ENCODE data around the gene LMCD1. TPM values are rescaled to one million over a fixed set of nuclear protein-coding genes. Genes with fewer than 3 reads are reported as not detected.

Gene LMCD1
- total RNA-seq, 4 donors from 2014 or later, result 1.6 to 90.8 (median 12.3) TPM

- Histone ChIP-seq H3K4me3 (no peak overlapping the region), H3K9me3 (no peaks in the 10 kb centered on the region), H3K27me3 (no peaks in the 10 kb centered on the region), H3K4me1 (no peaks in the 10 kb centered on the region), H3K36me3 (no peaks in the 10 kb centered on the region), H3K27ac (no peak overlapping the region)
- no peak for TF ChIP-seq POLR2A (IDR thresholded peaks at IDR 0.05)
- TF ChIP-seq CTCF (IDR thresholded peaks at IDR 0.05), result no peak
- DNase-seq, result no peak
Observed at GRCh38 chr3:8464668-8465067, 37.0 kb upstream of the LMCD1 start.

- Histone ChIP-seq H3K27me3 (no peaks in the 10 kb centered on the region), H3K36me3 (no peaks in the 10 kb centered on the region), H3K27ac (no peak overlapping the region), H3K4me3 (no peak overlapping the region), H3K4me1 (no peaks in the 10 kb centered on the region), H3K9me3 (no peaks in the 10 kb centered on the region)
- TF ChIP-seq POLR2A (IDR thresholded peaks at IDR 0.05) (no peak), CTCF (IDR thresholded peaks at IDR 0.05) (no peak)
- DNase-seq, result no peak
Observed at GRCh38 chr3:8466526-8466925, 35.1 kb upstream of the LMCD1 start.

- no peak for TF ChIP-seq POLR2A (IDR thresholded peaks at IDR 0.05)
- TF ChIP-seq CTCF (IDR thresholded peaks at IDR 0.05), result no peak
- Histone ChIP-seq H3K27ac (no peak overlapping the region), H3K36me3 (no peaks in the 10 kb centered on the region), H3K27me3 (no peaks in the 10 kb centered on the region), H3K4me1 (no peaks in the 10 kb centered on the region), H3K9me3 (no peaks in the 10 kb centered on the region), H3K4me3 (no peak overlapping the region)
- DNase-seq, result no peak
Observed at GRCh38 chr3:8470801-8471200, 30.8 kb upstream of the LMCD1 start.

- no peak for DNase-seq
- no peak overlapping the region for H3K27ac ChIP-seq
- no peaks in the 10 kb centered on the region for H3K36me3 ChIP-seq
- H3K4me1 ChIP-seq, result no peaks in the 10 kb centered on the region
- H3K4me3 ChIP-seq, result no peak overlapping the region
- no peaks in the 10 kb centered on the region for H3K9me3 ChIP-seq
- H3K27me3 ChIP-seq, result no peaks in the 10 kb centered on the region
- no peak for TF ChIP-seq POLR2A (IDR thresholded peaks at IDR 0.05)
- TF ChIP-seq CTCF (IDR thresholded peaks at IDR 0.05), result no peak
Observed at GRCh38 chr3:8472549-8472948, 29.1 kb upstream of the LMCD1 start.

GRCh38 chr3:8473029-8473428, 28.6 kb upstream of the LMCD1 start:
- TF ChIP-seq POLR2A (IDR thresholded peaks at IDR 0.05) (no peak), CTCF (IDR thresholded peaks at IDR 0.05) (no peak)
- Histone ChIP-seq H3K27me3 (no peaks in the 10 kb centered on the region), H3K9me3 (no peaks in the 10 kb centered on the region), H3K4me1 (no peaks in the 10 kb centered on the region), H3K4me3 (no peak overlapping the region), H3K36me3 (no peaks in the 10 kb centered on the region), H3K27ac (no peak overlapping the region)
- DNase-seq, result no peak

GRCh38 chr3:8473990-8474389, 27.6 kb upstream of the LMCD1 start:
- no peaks in the 10 kb centered on the region for H3K9me3 ChIP-seq
- no peak overlapping the region for H3K27ac ChIP-seq
- H3K4me3 ChIP-seq, result no peak overlapping the region
- H3K27me3 ChIP-seq, result no peaks in the 10 kb centered on the region
- H3K4me1 ChIP-seq, result no peaks in the 10 kb centered on the region
- TF ChIP-seq CTCF (IDR thresholded peaks at IDR 0.05) (no peak), POLR2A (IDR thresholded peaks at IDR 0.05) (no peak)
- DNase-seq, result no peak
- H3K36me3 ChIP-seq, result no peaks in the 10 kb centered on the region
